Nephron (organoid): ENCODE measurements around the gene OR6B3.

Source experiments
- H3K27ac Mint-ChIP-seq, 3 experiments: 2 replicates each; pipeline ENCODE4 v1.8.0; 2020; ENCODE audit warnings: mixed read lengths in 3 of 3, mild to moderate bottlenecking in 2 of 3, moderate library complexity in 1 of 3
- H3K27me3 Mint-ChIP-seq: 2 replicates; pipeline ENCODE4 v1.8.0; 2021; ENCODE audit warnings: low read depth, mild to moderate bottlenecking, moderate library complexity, mixed read lengths
- H3K36me3 Mint-ChIP-seq: 2 replicates; pipeline ENCODE4 v1.8.0; 2020; ENCODE audit warnings: low read depth, mixed read lengths
- H3K4me1 Mint-ChIP-seq: 2 replicates; pipeline ENCODE4 v1.8.0; 2020; ENCODE audit warnings: mixed read lengths
- H3K4me3 Mint-ChIP-seq, 3 experiments: 2 replicates each; pipeline ENCODE4 v1.8.0; 2020; ENCODE audit warnings: mild to moderate bottlenecking in 3 of 3, mixed read lengths in 3 of 3, moderate library complexity in 2 of 3
- H3K9me3 Mint-ChIP-seq: 2 replicates; pipeline ENCODE4 v1.8.0; 2020; ENCODE audit warnings: mixed read lengths
- CTCF ChIP-seq, 3 experiments: fragments of 200-600 bp; sonication (generic); IDR thresholded peaks; one replicate each; pipeline ENCODE4 v1.5.0; 2021; ENCODE audit warnings: antibody characterized with exemption in 3 of 3; ENCODE audit not compliant: unreplicated experiment in 3 of 3

OR6B3 gene

GRCh38 chr2:240066489-240066888 is 13.2 kb upstream of the OR6B3 start:
- peaks cover 31% of the 10 kb centered on the region for H3K27me3 Mint-ChIP-seq
- TF ChIP-seq CTCF (IDR thresholded peaks at IDR 0.05; ENCODE audit: unreplicated experiment in 3 of 3): no peak
- H3K4me3 Mint-ChIP-seq: no peak overlapping the region
- H3K4me1 Mint-ChIP-seq: no peaks in the 10 kb centered on the region
- H3K9me3 Mint-ChIP-seq: peaks cover 10% of the 10 kb centered on the region
- H3K36me3 Mint-ChIP-seq: no peaks in the 10 kb centered on the region
- no peak overlapping the region for H3K27ac Mint-ChIP-seq

GRCh38 chr2:240064898-240065297 is 11.6 kb upstream of the OR6B3 start:
- Mint-ChIP-seq H3K9me3 (peaks cover 10% of the 10 kb centered on the region), H3K4me3 (no peak overlapping the region), H3K27me3 (peaks cover 42% of the 10 kb centered on the region), H3K4me1 (no peaks in the 10 kb centered on the region), H3K27ac (no peak overlapping the region), H3K36me3 (no peaks in the 10 kb centered on the region)
- no peak for TF ChIP-seq CTCF (IDR thresholded peaks at IDR 0.05; ENCODE audit: unreplicated experiment in 3 of 3)

GRCh38 chr2:240060977-240061591 is 7.8 kb upstream of the OR6B3 start:
- H3K4me3 Mint-ChIP-seq: no peak overlapping the region
- peaks cover 65% of the 10 kb centered on the region for H3K27me3 Mint-ChIP-seq
- TF ChIP-seq CTCF (IDR thresholded peaks at IDR 0.05; ENCODE audit: unreplicated experiment in 3 of 3): peak; percentile 72 to 76 (median 76)
- no peaks in the 10 kb centered on the region for H3K9me3 Mint-ChIP-seq
- no peak overlapping the region for H3K27ac Mint-ChIP-seq
- H3K36me3 Mint-ChIP-seq: no peaks in the 10 kb centered on the region
- no peaks in the 10 kb centered on the region for H3K4me1 Mint-ChIP-seq

- H3K36me3 Mint-ChIP-seq: no peaks in the 10 kb centered on the region
- no peaks in the 10 kb centered on the region for H3K9me3 Mint-ChIP-seq
- TF ChIP-seq CTCF (IDR thresholded peaks at IDR 0.05; ENCODE audit: unreplicated experiment in 3 of 3): no peak
- no peak overlapping the region for H3K4me3 Mint-ChIP-seq
- peaks cover 87% of the 10 kb centered on the region for H3K27me3 Mint-ChIP-seq
- no peaks in the 10 kb centered on the region for H3K4me1 Mint-ChIP-seq
- H3K27ac Mint-ChIP-seq: no peak overlapping the region
Observed at GRCh38 chr2:240056678-240057077, 3.4 kb upstream of the OR6B3 start.

GRCh38 chr2:240055177-240055917 is 2.0 kb upstream of the OR6B3 start:
- H3K4me3 Mint-ChIP-seq: no peak overlapping the region
- no peaks in the 10 kb centered on the region for H3K36me3 Mint-ChIP-seq
- TF ChIP-seq CTCF (IDR thresholded peaks at IDR 0.05; ENCODE audit: unreplicated experiment in 3 of 3): no peak
- peaks cover 90% of the 10 kb centered on the region for H3K27me3 Mint-ChIP-seq
- no peaks in the 10 kb centered on the region for H3K9me3 Mint-ChIP-seq
- no peak overlapping the region for H3K27ac Mint-ChIP-seq
- H3K4me1 Mint-ChIP-seq: no peaks in the 10 kb centered on the region

- Mint-ChIP-seq H3K27me3 (peaks cover 93% of the 10 kb centered on the region), H3K4me1 (no peaks in the 10 kb centered on the region), H3K27ac (no peak overlapping the region), H3K9me3 (no peaks in the 10 kb centered on the region), H3K36me3 (no peaks in the 10 kb centered on the region), H3K4me3 (no peak overlapping the region)
- no peak for TF ChIP-seq CTCF (IDR thresholded peaks at IDR 0.05; ENCODE audit: unreplicated experiment in 3 of 3)
Observed at GRCh38 chr2:240052524-240052923, 797 bp downstream of the OR6B3 start.
